K562 (cell line): Measurements from ENCODE around the gene TMEM208. TPM values are rescaled to one million over a fixed set of nuclear protein-coding genes. Genes with fewer than 3 reads are reported as not detected.
A peak's percentile ranks its signal among the peaks of the same experiment; 100 is the strongest.

Experiments
- C11orf30 ChIP-seq: fragments of 450-650 bp; IDR thresholded peaks from 2 replicates; pipeline ENCODE4 v1.6.1; 2016; ENCODE audit warnings: low read depth, mild to moderate bottlenecking
- CLOCK ChIP-seq: fragments of 250-450 bp; sonication (Bioruptor Pico); IDR thresholded peaks from 2 replicates; pipeline ENCODE4 v1.4.0; 2020; ENCODE audit warnings: mild to moderate bottlenecking, moderate library complexity, borderline replicate concordance
- ETS2 ChIP-seq: IDR thresholded peaks from 2 replicates; pipeline ENCODE4 v1.6.1; 2016; ENCODE audit warnings: borderline replicate concordance, missing genetic modification characterization, mild to moderate bottlenecking, moderate library complexity, missing compliant biosample characterization; ENCODE audit not compliant: poor library complexity, severe bottlenecking
- FOXO4 ChIP-seq: fragments of 450-650 bp; formaldehyde crosslinking; IDR thresholded peaks from 2 replicates; pipeline ENCODE4 v1.4.0; 2020; ENCODE audit warnings: mild to moderate bottlenecking, moderate library complexity
- GTF2E2 ChIP-seq: fragments of 200-800 bp; sonication (Bioruptor generic); IDR thresholded peaks from 2 replicates; pipeline ENCODE4 v1.6.1; 2016; ENCODE audit warnings: missing genetic modification characterization, missing compliant biosample characterization
- HCFC1 ChIP-seq: IDR thresholded peaks from 2 replicates; pipeline ENCODE4 v1.6.1; 2012; ENCODE audit warnings: low read depth, low read length, improper control_type of control experiment
- HMG20B ChIP-seq: fragments of 250-450 bp; sonication (Bioruptor Pico); IDR thresholded peaks from 2 replicates; pipeline ENCODE4 v1.5.0; 2021; ENCODE audit warnings: mild to moderate bottlenecking
- HNRNPUL1 ChIP-seq: fragments of 200-400 bp; formaldehyde crosslinking; IDR thresholded peaks from 2 replicates; pipeline ENCODE4 v1.6.1; 2017; ENCODE audit warnings: low read length
- NFE2L1 ChIP-seq: fragments of 450-650 bp; IDR thresholded peaks from 2 replicates; pipeline ENCODE4 v1.6.1; 2016; ENCODE audit warnings: missing genetic modification characterization, low read depth, mild to moderate bottlenecking, missing compliant biosample characterization, moderate library complexity, borderline replicate concordance
- SPI1 ChIP-seq: IDR thresholded peaks from 2 replicates; pipeline ENCODE4 v1.6.1; 2011; ENCODE audit warnings: low read depth, low read length, control low read depth, borderline replicate concordance
- SRF ChIP-seq, 2 experiments: fragments of 250-450, 450-650 bp in 1 of 2; sonication (Bioruptor Pico) in 1 of 2; sonication (generic) in 1 of 2; formaldehyde crosslinking; IDR thresholded peaks; 2 replicates each; pipeline versions ENCODE4 v1.5.0 to v1.5.1; 2020 to 2022; ENCODE audit warnings: mild to moderate bottlenecking in 1 of 2, missing genetic modification reagents in 1 of 2
- STAT6 ChIP-seq: sonication (generic); formaldehyde crosslinking; IDR thresholded peaks from 2 replicates; pipeline ENCODE4 v1.8.1; 2023; ENCODE audit warnings: mild to moderate bottlenecking, missing genetic modification reagents
- TCF7 ChIP-seq: sonication (generic); IDR thresholded peaks from 2 replicates; pipeline ENCODE4 v1.6.1; 2016; ENCODE audit warnings: antibody characterized with exemption, borderline replicate concordance
- ZBED1 ChIP-seq: IDR thresholded peaks from 2 replicates; pipeline ENCODE4 v1.6.1; 2014
- ZBTB11 ChIP-seq, 3 experiments: fragments of 200-800 bp in 1 of 3; fragments of 250-450 bp in 1 of 3; fragments of 450-650 bp in 1 of 3; sonication (Bioruptor Pico) in 1 of 3; sonication (Bioruptor generic) in 1 of 3; formaldehyde crosslinking in 1 of 3; IDR thresholded peaks; 2 replicates each; pipeline versions ENCODE4 v1.6.1 to v1.8.0; 2016 to 2022; ENCODE audit warnings: mild to moderate bottlenecking in 2 of 3, missing genetic modification characterization in 2 of 3, missing compliant biosample characterization in 1 of 3, moderate library complexity in 1 of 3
- ZNF57 ChIP-seq: fragments of 450-650 bp; formaldehyde crosslinking; IDR thresholded peaks from 2 replicates; pipeline ENCODE4 v1.4.0; 2020; ENCODE audit warnings: mild to moderate bottlenecking, moderate library complexity
- ZSCAN32 ChIP-seq: fragments of 450-650 bp; formaldehyde crosslinking; IDR thresholded peaks from 2 replicates; pipeline ENCODE4 v1.4.0; 2020; ENCODE audit warnings: mild to moderate bottlenecking, moderate library complexity
- polyA plus RNA-seq, 8 experiments: library from polyadenylated mRNA; depleted of rRNA in 4 of 8; stranded (reverse) in 5 of 8; unstranded in 3 of 8; fragments of >200 nt; fragmentation: Nextera tagmentation in 2 of 8; fragmentation: Illumina TruSeq in 1 of 8; extraction: Ambion mirVana in 2 of 8; extraction: Trizol in 1 of 8; gene quantifications; 2 replicates each; pipeline versions ENCODE4 v1.2.1 to v1.2.3, GENCODE V29; 2011 to 2014; ENCODE audit warnings: inconsistent platforms in 1 of 8, missing spikeins in 1 of 8
- total RNA-seq, 7 experiments: library from RNA; depleted of rRNA in 6 of 7; stranded (reverse); fragments of >200 nt in 6 of 7; fragmentation: Illumina TruSeq in 2 of 7; extraction: Trizol in 2 of 7; gene quantifications; 2 replicates each; pipeline versions ENCODE4 v1.2.1 to v1.2.3, GENCODE V29; 2011 to 2021; ENCODE audit warnings: low replicate concordance in 1 of 7

TMEM208 gene
- total and polyA plus RNA-seq, 9 of the 15 experiments (the other 6 are each of a cell fraction or from before 2014, with no cell fraction given): 31.8 to 239 (median 54.3) TPM

- no peak for TF ChIP-seq CLOCK
- no peak for TF ChIP-seq TCF7
- no peak for TF ChIP-seq SPI1
- no peak for TF ChIP-seq FOXO4 (CRISPR knock-in tag)
- no peak for TF ChIP-seq HMG20B (CRISPR knock-in tag)
- no peak for TF ChIP-seq NFE2L1 (tag)
- TF ChIP-seq HCFC1: no peak; the same call in 1 of the 2 replicates
- no peak for TF ChIP-seq ZSCAN32
- no peak for TF ChIP-seq HNRNPUL1
- no peak for TF ChIP-seq ETS2 (tag)
- TF ChIP-seq GTF2E2 (tag): no peak
- TF ChIP-seq STAT6 (CRISPR knock-in tag): no peak
- 0 out of 6 replicates have a peak, but pooled peaks of 1 of the 3 experiments have one; percentile 25 for TF ChIP-seq ZBTB11 (CRISPR knock-in tag; IDR thresholded peaks at IDR 0.05)
- 0 out of 4 replicates have a peak, but pooled peaks of 1 of the 2 experiments have one; percentile 55 for TF ChIP-seq SRF (CRISPR knock-in tag; IDR thresholded peaks at IDR 0.05)
- TF ChIP-seq ZBED1: no peak
- TF ChIP-seq C11orf30: no peak; the same call in 1 of the 2 replicates
- no peak for TF ChIP-seq ZNF57
Measured at GRCh38 chr16:67246081-67246755, 19.3 kb downstream of the TMEM208 start (continued).
